ENCODE measurements around the gene SLC25A29.
A peak's percentile ranks its signal among the peaks of the same experiment; 100 is the strongest.
"Not testable (repeated sequence)": the region's sequence is repeated elsewhere in the genome, so short reads cannot be mapped to it uniquely, and the experiment has no call there.

The SLC25A29 gene

DNA sequence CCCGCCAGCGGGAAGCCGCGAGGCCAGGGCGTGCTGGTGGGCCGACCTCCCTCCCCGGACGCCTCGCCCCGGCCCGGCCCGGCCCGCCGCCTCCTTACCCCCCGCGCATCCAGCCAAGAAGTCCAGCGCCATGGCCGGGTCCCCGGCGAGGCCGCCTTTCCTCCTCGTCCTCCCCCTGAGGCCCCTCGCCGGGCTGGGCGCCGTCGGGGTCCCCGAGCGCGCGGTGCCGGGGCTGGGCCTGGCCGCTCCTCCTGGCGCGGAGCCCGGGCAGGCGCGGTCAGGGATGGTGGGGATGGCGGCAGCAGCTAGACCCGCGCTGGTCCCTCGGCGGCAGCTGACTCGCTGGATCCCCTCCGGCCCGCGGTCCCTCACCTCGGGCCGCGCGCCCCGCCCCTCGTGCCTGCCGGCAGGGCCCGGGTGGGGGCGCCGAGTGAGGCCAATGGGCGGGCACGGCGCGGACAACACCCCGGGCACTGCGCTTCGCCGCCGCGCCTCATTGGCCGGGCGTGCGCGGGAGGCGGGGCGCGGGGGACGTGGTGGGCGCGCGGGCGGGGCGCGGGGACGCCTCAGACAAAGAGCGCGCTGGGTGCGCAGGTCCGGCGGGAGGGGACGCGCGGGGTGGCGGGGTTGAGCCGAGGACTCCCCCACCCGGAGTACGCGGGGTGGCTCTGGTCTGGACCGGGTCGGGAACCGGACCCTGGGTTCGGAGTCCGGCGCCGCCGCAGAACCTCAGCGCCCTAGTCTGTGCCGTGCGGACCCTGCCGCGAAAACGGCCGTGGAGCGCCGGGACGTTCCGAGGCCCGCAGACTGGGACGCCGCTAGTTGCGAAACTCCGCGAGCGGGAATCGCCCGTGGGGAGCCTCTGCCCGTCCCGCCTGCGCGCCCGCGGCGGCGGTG lies at the start of gene SLC25A29:
Gene SLC25A29 (minus strand): TSS at position 344 of the 897 bp plus-strand sequence. CDS start 212 bp downstream, at position 132.
- FAIRE-seq = no peak

- FAIRE-seq = no peak
These were observed 44.7 kb upstream of the SLC25A29 start for GRCh38 chr14:100350986-100351385.

DNA sequence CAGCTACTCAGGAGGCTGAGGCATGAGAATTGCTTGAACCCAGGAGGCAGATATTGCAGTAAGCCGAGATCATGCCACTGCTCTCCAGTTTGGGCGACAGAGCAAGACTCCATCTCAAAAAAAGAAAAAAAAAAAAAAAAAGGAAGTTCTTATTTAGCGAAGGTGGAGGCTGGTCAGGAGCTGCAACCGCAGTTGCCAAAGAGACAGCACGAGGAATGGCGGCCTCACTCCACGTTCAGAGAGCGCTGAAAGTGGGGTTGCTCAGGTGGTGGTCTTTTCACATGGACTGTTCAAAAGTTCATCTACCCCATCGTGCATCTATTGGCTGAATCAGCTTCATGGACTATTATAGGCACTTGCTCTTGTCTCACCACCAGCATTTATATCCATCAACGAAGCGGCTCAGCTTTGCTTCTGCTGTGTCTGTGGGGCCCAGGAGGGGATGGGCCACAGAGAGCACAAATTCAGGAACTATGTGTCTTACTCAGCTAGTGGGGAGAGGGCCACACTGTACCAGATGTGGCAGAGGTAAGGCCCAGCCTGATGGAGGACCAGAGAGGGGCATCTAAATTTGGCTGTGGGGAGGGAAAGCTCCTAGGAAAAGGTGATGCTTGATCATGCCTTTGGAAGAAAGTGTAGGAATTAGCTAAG lies 44.2 kb upstream of the SLC25A29 start:
- no peak for FAIRE-seq

DNA sequence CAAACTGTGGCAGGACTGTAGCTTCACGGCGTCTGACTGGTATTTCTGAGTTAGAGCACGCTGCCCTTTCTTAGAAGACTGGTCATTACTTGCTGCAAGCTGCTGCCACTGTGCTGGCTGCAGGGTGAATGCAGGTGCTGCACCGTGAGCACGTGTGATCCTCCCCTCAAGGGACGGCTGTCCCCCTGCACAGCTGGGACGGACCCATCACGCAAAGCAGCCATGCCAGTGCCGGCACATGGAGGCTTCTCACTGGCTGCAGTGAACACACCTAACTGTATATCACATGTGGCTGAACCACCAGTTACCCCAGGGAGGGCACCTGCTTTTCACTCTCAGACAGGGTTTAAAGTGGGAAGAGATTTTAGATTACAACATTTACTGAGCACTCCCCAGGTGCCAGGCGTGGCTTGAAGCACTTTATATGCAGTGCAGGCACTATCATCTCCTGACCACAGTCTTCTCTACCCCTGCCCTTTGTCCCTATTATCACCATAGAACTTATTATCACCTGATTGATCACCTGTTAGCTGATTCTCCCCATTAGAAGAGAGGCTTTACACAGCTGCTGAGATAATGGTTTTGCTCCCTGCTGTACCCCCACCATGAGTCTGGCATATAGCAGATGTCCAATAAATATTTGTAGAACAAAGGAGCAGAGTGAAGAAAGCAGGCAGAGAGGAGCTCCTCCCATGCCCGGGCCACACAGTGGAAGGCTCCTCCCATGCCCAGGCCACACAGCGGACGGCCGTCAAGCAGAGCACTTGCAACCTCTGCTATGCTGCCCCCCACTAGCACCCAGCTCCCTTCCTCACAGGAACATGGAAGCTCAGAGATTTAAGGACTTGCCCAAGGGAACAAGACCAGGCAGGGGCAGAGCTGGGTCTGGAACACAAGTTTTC lies 42.8 kb upstream of the SLC25A29 start:
- no peak for FAIRE-seq

- no peak for FAIRE-seq
These were observed 42.0 kb upstream of the SLC25A29 start for GRCh38 chr14:100348253-100348729.

GRCh38 chr14:100346306-100347091 lies 40.3 kb upstream of the SLC25A29 start:
- FAIRE-seq = no peak

DNA sequence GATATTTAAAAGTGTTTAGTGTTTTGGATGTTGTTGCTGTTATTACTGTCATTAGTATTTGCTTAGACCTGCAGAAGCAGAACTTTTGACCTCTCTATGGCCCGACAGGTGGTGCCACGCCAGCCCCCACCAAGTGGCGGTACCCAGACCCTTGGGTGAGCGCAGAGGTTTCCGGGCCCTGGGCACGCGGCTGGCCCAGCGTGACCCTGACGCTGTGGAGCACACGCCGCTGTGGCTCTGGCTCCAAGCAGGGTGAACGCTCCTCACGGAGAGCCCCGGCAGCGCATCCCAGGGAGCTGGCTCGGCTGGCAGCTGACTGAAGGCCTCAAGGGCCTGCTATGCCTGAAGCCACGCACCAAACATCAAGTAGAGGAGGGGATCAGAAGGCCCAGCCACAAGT lies 39.5 kb upstream of the SLC25A29 start:
- no peak for FAIRE-seq

DNA sequence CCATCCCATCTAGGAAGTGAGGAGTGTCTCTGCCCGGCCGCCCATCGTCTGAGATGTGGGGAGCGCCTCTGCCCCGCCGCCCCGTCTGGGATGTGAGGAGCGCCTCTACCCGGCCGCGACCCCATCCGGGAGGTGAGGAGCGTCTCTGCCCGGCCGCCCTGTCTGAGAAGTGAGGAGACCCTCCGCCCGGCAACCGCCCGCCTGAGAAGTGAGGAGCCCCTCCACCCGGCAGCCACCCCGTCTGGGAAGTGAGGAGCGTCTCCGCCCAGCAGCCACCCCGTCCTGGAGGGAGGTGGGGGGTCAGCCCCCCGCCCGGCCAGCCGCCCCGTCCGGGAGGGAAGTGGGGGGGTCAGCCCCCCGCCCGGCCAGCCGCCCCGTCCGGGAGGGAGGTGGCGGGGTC lies 38.4 kb upstream of the SLC25A29 start:
- FAIRE-seq = not testable (repeated sequence)

GRCh38 chr14:100342826-100343225 lies 36.6 kb upstream of the SLC25A29 start:
- not testable (repeated sequence) for FAIRE-seq

GRCh38 chr14:100342195-100342594 lies 36.0 kb upstream of the SLC25A29 start:
- FAIRE-seq = no peak

DNA sequence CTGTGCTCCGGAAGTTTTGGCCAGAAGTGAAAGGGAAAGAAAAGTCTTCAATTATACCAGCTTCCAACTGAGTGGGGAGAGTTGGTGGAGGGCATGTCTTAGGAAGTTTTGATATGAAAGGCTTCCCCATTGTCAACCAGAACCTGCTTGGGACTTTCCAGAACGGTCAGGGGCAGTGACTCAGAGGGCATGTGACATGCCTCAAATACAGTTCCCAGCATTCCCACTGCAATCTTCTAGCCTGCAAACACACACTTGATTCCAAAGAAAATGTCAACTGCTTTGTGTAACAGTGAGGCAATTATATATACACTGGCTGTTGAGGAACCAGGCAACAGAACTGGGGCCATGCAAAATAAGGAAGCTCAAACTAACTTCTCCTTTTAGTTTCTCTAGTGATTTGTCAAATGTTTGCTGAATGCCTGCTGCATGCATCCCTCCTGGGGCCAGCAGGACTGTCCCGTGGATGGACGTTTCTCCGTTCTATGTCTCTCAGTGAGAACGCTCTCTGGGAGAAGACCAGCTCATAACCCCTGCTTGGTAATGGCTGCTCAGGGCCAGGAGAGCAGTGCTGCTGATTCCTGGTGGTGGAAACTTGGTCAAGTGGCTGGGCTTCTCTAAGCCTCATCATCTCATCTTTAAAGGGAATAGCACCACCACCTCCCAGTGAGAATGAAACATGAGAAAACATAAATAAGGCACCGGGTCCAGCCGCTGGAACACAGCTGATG lies 35.2 kb upstream of the SLC25A29 start:
- no peak for FAIRE-seq

GRCh38 chr14:100340423-100340813 lies 34.2 kb upstream of the SLC25A29 start:
- FAIRE-seq = no peak

- no peak for FAIRE-seq
These were observed 33.6 kb upstream of the SLC25A29 start for GRCh38 chr14:100339766-100340422.

DNA sequence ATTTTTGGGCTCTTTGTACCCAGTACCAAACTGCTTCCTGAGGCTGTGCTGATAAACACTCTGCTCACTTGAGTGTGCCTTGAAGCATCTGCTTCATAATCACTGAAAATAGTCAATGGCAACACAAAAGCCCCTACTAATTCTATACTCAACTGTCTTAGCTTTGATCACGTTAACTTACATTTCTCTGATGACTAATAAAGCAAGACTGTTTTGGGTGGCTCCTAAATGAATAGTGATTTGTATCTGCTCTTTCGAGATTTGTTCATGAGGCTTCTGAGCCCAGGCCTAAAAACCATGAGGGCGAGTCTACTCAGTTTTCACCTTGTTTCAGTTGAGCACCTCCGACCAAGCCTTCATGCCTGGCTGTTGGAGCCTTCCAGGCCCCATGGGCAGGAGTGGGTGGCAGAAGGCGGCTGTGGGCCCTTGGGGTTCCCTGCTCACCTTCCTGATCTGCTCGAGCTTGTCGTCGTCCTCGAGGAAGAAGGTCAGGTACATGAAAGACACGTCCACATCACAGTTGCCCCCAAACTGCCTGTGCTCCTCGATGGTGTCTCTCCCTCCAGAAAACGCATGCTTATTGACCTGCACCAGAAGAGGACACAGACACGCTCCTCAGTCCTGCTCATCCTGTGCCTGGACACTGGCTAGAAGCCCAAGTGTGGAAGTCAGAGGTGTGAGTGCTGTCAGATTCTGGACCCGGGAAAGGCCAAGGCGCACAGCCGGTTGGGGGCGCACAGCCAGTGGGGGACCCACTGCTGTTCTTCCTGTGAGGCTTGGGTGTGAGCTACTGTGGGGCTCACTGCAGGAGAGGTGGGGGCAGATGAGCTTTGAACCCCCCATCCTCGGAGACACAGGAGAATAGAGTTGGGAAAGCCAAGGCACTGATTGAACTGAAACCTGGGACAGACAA lies 30.6 kb upstream of the SLC25A29 start:
- no peak for FAIRE-seq

GRCh38 chr14:100334904-100335303 lies 28.7 kb upstream of the SLC25A29 start:
- FAIRE-seq = no peak

GRCh38 chr14:100333827-100334226 lies 27.6 kb upstream of the SLC25A29 start:
- FAIRE-seq = no peak

DNA sequence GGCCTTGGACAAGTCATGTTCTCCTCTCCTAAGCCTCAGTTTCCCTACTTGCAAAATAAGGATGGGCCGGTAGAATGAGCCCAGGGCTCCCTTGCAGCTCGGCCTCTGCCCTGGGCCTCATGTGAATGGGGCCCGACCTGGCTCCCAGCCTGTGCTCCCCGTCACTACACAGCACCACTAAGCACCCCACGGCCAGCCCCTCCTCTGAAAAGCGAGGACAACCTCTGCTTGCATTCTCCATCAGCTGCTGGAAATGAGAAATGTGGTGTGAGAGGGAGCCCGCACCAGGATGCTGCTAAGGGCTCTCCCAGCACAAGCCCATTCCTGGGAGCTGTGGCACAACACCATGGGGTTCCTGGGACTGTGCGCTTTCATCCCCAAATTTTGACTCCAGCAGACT lies 27.1 kb upstream of the SLC25A29 start:
- FAIRE-seq = no peak

DNA sequence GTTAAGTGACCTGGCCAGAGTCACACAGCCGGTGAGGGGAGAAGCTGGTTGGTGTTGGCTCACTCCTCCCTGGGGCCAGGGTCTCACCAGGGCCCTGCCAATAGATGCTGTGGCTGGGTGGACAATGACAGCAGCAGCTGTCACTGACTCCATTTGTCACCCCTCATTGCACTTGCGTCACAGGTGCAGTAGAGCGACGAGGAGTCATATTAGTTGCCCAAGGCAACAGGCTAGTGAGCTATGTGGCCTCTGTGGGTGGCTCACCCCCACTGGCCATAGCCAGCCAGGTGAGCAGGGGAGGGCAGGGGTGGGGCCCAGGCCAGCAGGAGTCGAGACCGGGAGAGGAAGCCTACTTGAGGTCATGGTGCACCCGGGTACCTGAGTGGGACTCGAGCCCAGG lies 26.6 kb upstream of the SLC25A29 start:
- FAIRE-seq = peak; percentile 94

GRCh38 chr14:100332071-100332639 lies 25.9 kb upstream of the SLC25A29 start:
- no peak for FAIRE-seq
